WTC11 (cell line): ENCODE data around the gene TREH. TPM values are rescaled to one million over a fixed set of nuclear protein-coding genes. Genes with fewer than 3 reads are reported as not detected.

Source experiments
- ATAC-seq: fragments of 200-7000 bp; cut with Tn5 transposase; 2 replicates; pipeline ENCODE4 v1.10.0; 2021; ENCODE audit warnings: mild to moderate bottlenecking, moderate library complexity
- CTCF ChIA-PET: fragments of 300-600 bp; sonication (Branson Sonifier 250); formaldehyde crosslinking; loops from one replicate; lab custom pipeline; 2021; ENCODE audit warnings: antibody characterized with exemption; lab: Charles Lee
- POLR2A ChIA-PET: fragments of 350-600 bp; sonication (Branson Sonifier 250); formaldehyde crosslinking; loops from one replicate; lab custom pipeline; 2021; ENCODE audit warnings: antibody characterized with exemption; lab: Charles Lee
- DNase-seq: peaks from one replicate; pipeline ENCODE4 v3.0.0; 2021; ENCODE audit warnings: low spot score
- H3K27ac Mint-ChIP-seq: 2 replicates; pipeline ENCODE4 v1.8.0; 2021; ENCODE audit warnings: mixed read lengths
- H3K27me3 Mint-ChIP-seq: 2 replicates; pipeline ENCODE4 v1.8.0; 2021; ENCODE audit warnings: low read depth, mild to moderate bottlenecking, moderate library complexity, mixed read lengths
- H3K36me3 Mint-ChIP-seq: 2 replicates; pipeline ENCODE4 v1.8.0; 2021; ENCODE audit warnings: mixed read lengths
- H3K4me1 Mint-ChIP-seq: 2 replicates; pipeline ENCODE4 v1.8.0; 2022; ENCODE audit warnings: mixed read lengths
- H3K4me3 Mint-ChIP-seq: 2 replicates; pipeline ENCODE4 v1.8.0; 2021; ENCODE audit warnings: mild to moderate bottlenecking, moderate library complexity, mixed read lengths
- H3K9me3 Mint-ChIP-seq: 2 replicates; pipeline ENCODE4 v1.8.0; 2021; ENCODE audit warnings: mixed read lengths
- CDX4 ChIP-seq: fragments of 250-450 bp; sonication (Bioruptor Pico); IDR thresholded peaks from 2 replicates; pipeline ENCODE4 v1.9.0; 2021; ENCODE audit warnings: moderate library complexity, mild to moderate bottlenecking, inconsistent platforms, borderline replicate concordance
- IRF1 ChIP-seq: sonication (generic); formaldehyde crosslinking; IDR thresholded peaks from 2 replicates; pipeline ENCODE4 v1.8.0; 2023; ENCODE audit warnings: missing genetic modification reagents
- MAX ChIP-seq: sonication (generic); formaldehyde crosslinking; IDR thresholded peaks from 2 replicates; pipeline ENCODE4 v1.8.0; 2022; ENCODE audit warnings: mild to moderate bottlenecking, missing genetic modification reagents
- PREB ChIP-seq: sonication (generic); formaldehyde crosslinking; IDR thresholded peaks from 2 replicates; pipeline ENCODE4 v1.8.1; 2022; ENCODE audit warnings: mild to moderate bottlenecking, missing genetic modification reagents, moderate library complexity, borderline replicate concordance
- RELA ChIP-seq: sonication (generic); formaldehyde crosslinking; IDR thresholded peaks from 2 replicates; pipeline ENCODE4 v1.8.1; 2022; ENCODE audit warnings: missing genetic modification reagents, mild to moderate bottlenecking, borderline replicate concordance
- SOX15 ChIP-seq: fragments of 250-450 bp; sonication (Bioruptor Pico); IDR thresholded peaks from 2 replicates; pipeline ENCODE4 v1.9.0; 2021; ENCODE audit warnings: mild to moderate bottlenecking
- SP1 ChIP-seq: sonication (generic); formaldehyde crosslinking; conservative IDR thresholded peaks from 2 replicates; pipeline ENCODE4 v1.8.1; 2022; ENCODE audit warnings: missing genetic modification reagents
- STAT6 ChIP-seq: sonication (generic); formaldehyde crosslinking; conservative IDR thresholded peaks from 2 replicates; pipeline ENCODE4 v1.8.1; 2023; ENCODE audit warnings: mild to moderate bottlenecking, low read depth, missing genetic modification reagents, moderate library complexity
- ZMAT4 ChIP-seq: fragments of 250-450 bp; sonication (Bioruptor Pico); IDR thresholded peaks from 2 replicates; pipeline ENCODE4 v1.9.0; 2021; ENCODE audit warnings: mild to moderate bottlenecking
- ZNF219 ChIP-seq: sonication (generic); formaldehyde crosslinking; IDR thresholded peaks from 2 replicates; pipeline ENCODE4 v1.8.0; 2023; ENCODE audit warnings: missing genetic modification reagents, mild to moderate bottlenecking, borderline replicate concordance
- total RNA-seq: library from RNA; stranded (reverse); gene quantifications from 3 replicates; pipeline ENCODE4 v1.2.3, GENCODE V29; 2021

Gene TREH
- total RNA-seq, 1 experiment from 2014 or later: not detected

- Mint-ChIP-seq H3K36me3 (peaks cover 40% of the 10 kb centered on the region), H3K9me3 (no peaks in the 10 kb centered on the region), H3K27me3 (no peaks in the 10 kb centered on the region), H3K4me3 (no peak overlapping the region), H3K4me1 (peaks cover 14% of the 10 kb centered on the region), H3K27ac (no peak overlapping the region)
- ATAC-seq (no peak), DNase-seq (no peak)
- CTCF ChIA-PET: no interaction called here
- POLR2A ChIA-PET: no interaction called here
- no peak for TF ChIP-seq MAX (CRISPR knock-in tag)
These were observed 25.6 kb downstream of the TREH start for GRCh38 chr11:118653684-118654390.

- POLR2A ChIA-PET: interaction anchor here (1.1 kb wide), 1 partner anchor 18 kb away, joined by 3 read pairs; no protein-coding TSS in a partner anchor
- CTCF ChIA-PET: no interaction called here
- H3K27ac Mint-ChIP-seq: no peak overlapping the region
These were observed 26.7 kb downstream of the TREH start for GRCh38 chr11:118652681-118653181.

More at GRCh38 chr11:118652681-118653181, 26.7 kb downstream of the TREH start:
- DNase-seq (no peak), ATAC-seq (no peak)
- H3K36me3 Mint-ChIP-seq: peaks cover 45% of the 10 kb centered on the region
- H3K27me3 Mint-ChIP-seq: no peaks in the 10 kb centered on the region
- no peak overlapping the region for H3K4me3 Mint-ChIP-seq
- TF ChIP-seq STAT6 (CRISPR knock-in tag) (no peak), PREB (no peak), CDX4 (no peak), RELA (CRISPR knock-in tag) (no peak), IRF1 (no peak), SP1 (CRISPR knock-in tag) (no peak), SOX15 (CRISPR knock-in tag) (no peak), ZMAT4 (CRISPR knock-in tag) (no peak), ZNF219 (no peak)
- H3K9me3 Mint-ChIP-seq: no peaks in the 10 kb centered on the region
- peaks cover 5% of the 10 kb centered on the region for H3K4me1 Mint-ChIP-seq
